GM19372 (cell line): Measurements from ENCODE around the gene NMNAT3.
"Not testable (repeated sequence)": the region's sequence is repeated elsewhere in the genome, so short reads cannot be mapped to it uniquely, and the experiment has no call there.

Source experiments
- ATAC-seq: cut with Tn5 transposase; IDR thresholded peaks from one replicate; pipeline ENCODE4 v1.9.1; 2021; ENCODE audit warnings: mild to moderate bottlenecking, low read depth, moderate library complexity; ENCODE audit not compliant: unreplicated experiment

Gene NMNAT3

GRCh38 chr3:139586420-139587017 lies 91.3 kb downstream of the NMNAT3 start:
- peak; percentile 93 for ATAC-seq

GRCh38 chr3:139585820-139586219 lies 92.0 kb downstream of the NMNAT3 start:
- ATAC-seq: no peak

DNA sequence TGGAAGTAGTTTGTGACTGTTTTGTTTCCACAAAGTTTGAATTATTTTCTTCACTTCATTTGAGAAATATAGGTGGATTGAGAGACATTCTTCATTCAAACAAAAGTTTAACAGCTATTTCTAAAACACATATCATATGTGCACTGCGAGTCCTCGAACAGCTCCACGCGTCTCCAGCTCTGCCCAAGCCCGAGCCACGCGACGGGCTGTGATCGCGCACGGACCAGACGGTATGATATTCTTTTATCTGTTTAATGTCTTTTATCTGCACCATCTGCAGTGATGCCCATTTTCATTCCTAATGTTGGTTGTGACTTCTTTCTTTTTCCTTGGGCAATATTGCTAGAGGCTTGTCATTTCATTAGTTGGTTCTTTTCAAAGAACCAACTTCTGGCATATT lies 94.1 kb downstream of the NMNAT3 start:
- ATAC-seq: not testable (repeated sequence)

- no peak for ATAC-seq
Measured at GRCh38 chr3:139578783-139579182, 99.0 kb downstream of the NMNAT3 start.

DNA sequence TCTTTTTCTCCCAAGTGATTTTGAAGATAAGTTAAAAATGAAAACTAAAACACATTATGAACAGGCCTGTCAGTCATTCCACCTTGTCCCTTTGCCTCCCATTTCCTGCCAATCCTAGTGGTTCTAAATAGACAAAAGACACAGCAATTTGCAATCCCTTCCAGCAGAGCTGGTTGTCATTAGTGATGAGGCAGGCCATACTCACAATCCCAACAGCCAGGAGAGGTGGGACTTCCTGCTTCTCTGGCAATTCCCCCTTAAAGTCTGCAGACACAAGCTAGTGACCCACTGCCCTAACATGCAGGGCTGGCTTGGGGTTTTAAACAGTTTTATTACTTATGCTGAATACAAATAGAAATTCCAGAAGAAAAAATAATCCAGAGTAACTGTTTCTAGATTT lies 99.9 kb downstream of the NMNAT3 start:
- ATAC-seq: no peak

DNA sequence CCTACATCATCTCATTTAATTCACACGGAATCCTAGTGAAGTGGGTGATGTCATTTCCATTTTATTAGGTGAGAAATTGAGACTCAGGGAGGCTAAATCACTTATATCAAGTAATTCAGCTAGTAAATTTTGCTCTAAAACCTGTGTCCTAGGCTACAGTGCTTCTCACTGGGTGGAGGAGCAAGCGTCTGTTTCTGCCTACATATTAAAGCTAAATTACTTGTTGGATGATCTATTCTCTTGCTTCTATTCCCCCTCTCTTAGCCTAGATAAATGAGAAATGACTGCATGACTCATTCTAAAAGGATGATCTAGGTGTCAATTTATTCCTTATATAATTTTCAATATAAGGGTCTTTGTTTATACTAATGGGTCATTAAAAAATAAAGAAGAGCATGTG lies 100.4 kb downstream of the NMNAT3 start:
- ATAC-seq: no peak

- no peak for ATAC-seq
Measured at GRCh38 chr3:139574026-139574947, 103.5 kb downstream of the NMNAT3 start.

- no peak for ATAC-seq
Measured at GRCh38 chr3:139572847-139573672, 104.7 kb downstream of the NMNAT3 start.

DNA sequence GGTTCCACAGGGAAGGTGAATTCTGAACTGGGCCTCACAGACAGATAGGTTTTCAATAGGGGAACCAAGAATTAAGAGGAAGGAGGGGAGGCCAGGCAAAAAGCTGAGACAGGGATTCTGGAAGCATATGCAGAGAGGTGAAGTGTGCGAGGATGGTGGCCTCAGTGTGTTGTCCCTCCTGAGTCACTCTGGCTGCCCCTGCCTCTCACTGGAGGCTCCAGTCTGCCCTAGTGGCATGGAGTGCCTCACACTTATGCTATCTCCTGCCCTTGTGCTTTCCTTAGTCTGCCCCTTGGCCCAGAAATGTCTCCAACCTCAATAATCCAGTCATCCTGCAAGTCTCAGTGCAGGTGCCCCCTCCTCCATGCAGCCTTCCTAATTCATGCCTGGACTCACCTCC lies 106.1 kb downstream of the NMNAT3 start:
- no peak for ATAC-seq

DNA sequence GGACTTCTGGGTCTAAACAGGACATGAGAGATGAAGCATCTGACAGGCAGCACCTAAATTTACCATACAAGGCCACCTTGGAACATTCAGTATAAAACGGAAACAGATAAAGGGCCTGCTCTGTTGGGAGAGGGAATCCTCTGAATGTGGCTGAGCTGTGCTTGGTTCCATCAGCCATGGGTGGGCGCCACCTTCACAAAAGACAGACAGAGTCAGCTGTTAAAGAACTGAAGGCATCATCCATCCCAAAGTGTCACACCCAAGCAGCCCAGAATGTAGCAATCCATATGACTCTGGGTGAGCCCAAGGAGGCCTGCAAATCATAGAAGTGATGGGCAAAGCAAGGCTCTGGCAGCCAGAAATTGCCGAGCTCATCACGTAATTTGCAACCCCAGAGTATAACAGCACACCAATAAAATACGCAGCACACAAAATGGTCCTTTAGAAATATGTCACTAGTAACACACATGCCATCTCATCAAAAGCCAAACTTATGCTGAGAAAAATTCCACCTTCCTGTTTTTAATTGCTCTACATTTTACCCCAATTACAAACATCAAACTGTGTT lies 113.4 kb downstream of the NMNAT3 start:
- ATAC-seq: no peak

- no peak for ATAC-seq
Measured at GRCh38 chr3:139561959-139562676, 115.7 kb downstream of the NMNAT3 start.

DNA sequence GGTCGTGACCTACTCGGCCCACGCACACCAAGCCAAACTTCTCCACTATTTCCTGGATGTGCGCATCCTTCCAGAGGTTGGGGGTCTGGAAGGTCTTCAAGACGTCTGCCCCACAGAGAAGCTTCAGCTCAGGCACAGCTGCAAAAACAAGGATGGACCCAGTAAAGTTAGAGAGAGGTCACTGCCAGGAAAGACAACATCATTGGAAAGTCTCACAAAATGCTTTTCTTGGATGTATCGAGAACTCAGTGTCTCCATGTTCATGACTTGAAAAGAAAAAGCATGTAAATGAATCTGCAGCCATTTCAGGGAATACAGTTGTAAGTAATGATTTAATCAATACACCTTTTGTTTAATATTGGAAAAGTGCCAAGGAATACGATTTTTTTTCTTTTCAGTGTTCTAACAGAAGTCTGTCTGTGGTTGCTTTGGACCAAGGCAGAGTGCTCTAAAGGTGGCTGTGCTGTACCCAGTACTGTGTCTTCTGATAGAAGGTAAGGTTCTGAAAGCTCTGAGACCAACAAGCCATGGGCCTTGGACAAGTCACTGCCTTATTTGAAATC lies 116.4 kb downstream of the NMNAT3 start:
- ATAC-seq: no peak

DNA sequence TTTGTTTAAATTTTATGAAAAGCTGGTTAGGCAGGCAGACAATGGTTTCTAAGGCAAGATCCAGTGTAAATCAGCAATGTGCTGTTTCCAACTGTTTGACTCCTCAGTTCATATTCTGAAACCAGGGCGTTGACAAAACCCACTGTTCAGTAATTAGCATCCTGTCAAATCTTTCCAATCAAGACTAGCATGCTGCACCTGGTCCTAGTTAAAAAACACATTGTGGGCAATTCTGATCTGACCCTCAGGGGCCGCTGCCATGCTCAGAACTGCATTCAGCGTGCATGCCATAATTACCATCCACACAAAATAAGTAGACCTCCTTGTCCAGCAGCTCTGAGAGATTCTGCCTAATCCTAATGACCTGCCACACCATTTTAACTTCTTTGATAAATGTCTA lies 117.4 kb downstream of the NMNAT3 start:
- no peak for ATAC-seq

- ATAC-seq: no peak
Measured at GRCh38 chr3:139559541-139559940, 118.2 kb downstream of the NMNAT3 start.

DNA sequence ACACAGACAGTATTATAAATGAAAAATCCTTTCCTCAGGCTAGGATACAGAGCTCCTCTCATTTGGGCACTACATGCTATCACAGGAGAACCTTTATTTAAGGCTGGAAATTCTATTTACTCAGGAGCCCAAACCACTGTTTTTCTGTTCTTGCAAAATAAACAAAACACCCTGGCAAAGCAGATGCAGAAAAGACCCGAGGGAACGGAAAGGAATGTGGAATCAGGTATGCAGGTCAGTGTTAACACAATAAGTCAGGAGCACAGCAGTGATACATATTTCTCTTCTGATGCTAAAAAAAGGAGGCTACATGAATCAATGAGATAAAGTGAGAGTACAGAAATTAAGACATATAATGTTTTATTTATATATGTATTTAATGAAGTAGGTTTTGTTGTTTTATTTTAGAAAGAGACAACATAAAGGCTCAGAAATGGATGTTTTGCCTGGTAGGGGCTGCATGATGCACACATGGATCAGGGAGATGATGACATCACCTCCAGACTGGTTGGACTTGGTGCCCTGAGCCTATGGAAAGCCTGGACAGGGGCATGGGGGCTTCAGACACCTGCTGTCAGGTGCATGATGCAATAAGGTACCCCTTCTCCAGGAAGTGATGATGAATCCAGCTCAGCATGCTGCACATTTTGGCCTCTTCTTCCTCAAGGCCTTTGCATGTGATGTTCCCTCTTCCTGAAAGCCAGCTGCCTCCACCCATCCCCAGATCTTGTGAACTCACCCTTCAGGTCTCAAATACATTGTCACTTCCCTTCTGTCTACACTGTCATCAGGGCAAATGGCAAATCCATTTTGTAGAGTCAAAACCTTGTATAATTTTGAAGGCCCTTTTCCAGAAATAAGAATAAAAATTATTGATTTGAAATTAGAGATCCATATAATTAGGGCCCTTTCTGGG lies 119.2 kb downstream of the NMNAT3 start:
- ATAC-seq: no peak

DNA sequence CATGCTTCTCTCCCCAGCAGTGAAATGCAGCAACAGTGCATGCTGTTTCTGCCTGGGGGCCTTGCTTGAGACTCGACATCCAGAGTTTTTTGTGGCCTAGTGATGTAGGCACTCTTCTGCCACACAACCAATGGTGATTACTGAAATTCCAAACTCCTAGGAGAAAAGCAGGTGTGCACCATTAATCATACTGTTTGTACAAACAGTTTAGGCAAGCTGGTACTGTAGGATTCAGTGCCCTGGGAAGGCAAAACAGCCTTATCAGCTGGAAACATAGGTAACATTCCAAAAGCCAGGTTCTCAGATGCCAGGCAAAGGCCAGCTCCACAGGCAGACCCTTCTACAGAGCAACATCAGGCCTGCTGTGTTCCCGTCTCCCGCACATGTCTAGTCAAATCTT lies 120.7 kb downstream of the NMNAT3 start:
- no peak for ATAC-seq

- ATAC-seq: no peak
Measured at GRCh38 chr3:139555249-139555648, 122.5 kb downstream of the NMNAT3 start.

GRCh38 chr3:139554628-139555027 lies 123.1 kb downstream of the NMNAT3 start:
- ATAC-seq: no peak
